HEK293 (cell line): ENCODE measurements around the gene VTN.

ENCODE experiments used
- GLI4 ChIP-seq: fragments of 450-650 bp; formaldehyde crosslinking; IDR thresholded peaks from 2 replicates; pipeline ENCODE4 v1.5.1; 2016; ENCODE audit warnings: missing biosample characterization, missing genetic modification characterization
- SP2 ChIP-seq: fragments of 450-650 bp; formaldehyde crosslinking; IDR thresholded peaks from 2 replicates; pipeline ENCODE4 v1.5.1; 2016; ENCODE audit warnings: missing biosample characterization, missing genetic modification characterization
- ZNF121 ChIP-seq: fragments of 450-650 bp; formaldehyde crosslinking; IDR thresholded peaks from 2 replicates; pipeline ENCODE4 v1.5.1; 2016; ENCODE audit warnings: missing biosample characterization, missing genetic modification characterization
- ZNF138 ChIP-seq: fragments of 450-650 bp; formaldehyde crosslinking; IDR thresholded peaks from 2 replicates; pipeline ENCODE4 v1.5.1; 2016; ENCODE audit warnings: missing biosample characterization, missing genetic modification characterization, borderline replicate concordance
- ZNF2 ChIP-seq: fragments of 450-650 bp; formaldehyde crosslinking; IDR thresholded peaks from 2 replicates; pipeline ENCODE4 v1.5.1; 2016; ENCODE audit warnings: missing biosample characterization, missing genetic modification characterization
- ZNF521 ChIP-seq: fragments of 450-650 bp; formaldehyde crosslinking; IDR thresholded peaks from 2 replicates; pipeline ENCODE4 v1.5.1; 2017; ENCODE audit warnings: missing biosample characterization, mild to moderate bottlenecking, missing genetic modification characterization
- ZNF555 ChIP-seq: fragments of 450-650 bp; formaldehyde crosslinking; conservative IDR thresholded peaks from 2 replicates; pipeline ENCODE4 v1.5.1; 2017; ENCODE audit warnings: missing biosample characterization, mild to moderate bottlenecking, missing genetic modification characterization, inconsistent platforms
- ZNF658 ChIP-seq: fragments of 450-650 bp; formaldehyde crosslinking; IDR thresholded peaks from 2 replicates; pipeline ENCODE4; 2016; ENCODE audit warnings: missing biosample characterization, missing genetic modification characterization
- ZNF76 ChIP-seq: fragments of 450-650 bp; formaldehyde crosslinking; IDR thresholded peaks from 2 replicates; pipeline ENCODE4; 2016; ENCODE audit warnings: low read depth, missing biosample characterization, missing genetic modification characterization, borderline replicate concordance
- TF ChIP-seq, protein P1 (sequence below): fragments of 450-650 bp; formaldehyde crosslinking; IDR thresholded peaks from 2 replicates; pipeline ENCODE4 v1.5.1; 2016; ENCODE audit warnings: missing biosample characterization, missing genetic modification characterization
- TF ChIP-seq, protein P2 (sequence below): fragments of 450-650 bp; formaldehyde crosslinking; IDR thresholded peaks from 2 replicates; pipeline ENCODE4 v1.5.1; 2016; ENCODE audit warnings: missing biosample characterization, missing genetic modification characterization
- TF ChIP-seq, protein P3 (sequence below): fragments of 450-650 bp; formaldehyde crosslinking; IDR thresholded peaks from 2 replicates; pipeline ENCODE4 v1.5.1; 2016; ENCODE audit warnings: missing biosample characterization, missing genetic modification characterization
- TF ChIP-seq, protein P4 (sequence below): fragments of 450-650 bp; formaldehyde crosslinking; IDR thresholded peaks from 2 replicates; pipeline ENCODE4 v1.5.1; 2016; ENCODE audit warnings: missing biosample characterization, missing genetic modification characterization, low read depth

- TF ChIP-seq ZNF555 (tag by site-specific recombination), result no peak
- no peak for TF ChIP-seq ZNF521
- TF ChIP-seq ZNF138 (tag by site-specific recombination), result no peak
- TF ChIP-seq, protein P1, sequence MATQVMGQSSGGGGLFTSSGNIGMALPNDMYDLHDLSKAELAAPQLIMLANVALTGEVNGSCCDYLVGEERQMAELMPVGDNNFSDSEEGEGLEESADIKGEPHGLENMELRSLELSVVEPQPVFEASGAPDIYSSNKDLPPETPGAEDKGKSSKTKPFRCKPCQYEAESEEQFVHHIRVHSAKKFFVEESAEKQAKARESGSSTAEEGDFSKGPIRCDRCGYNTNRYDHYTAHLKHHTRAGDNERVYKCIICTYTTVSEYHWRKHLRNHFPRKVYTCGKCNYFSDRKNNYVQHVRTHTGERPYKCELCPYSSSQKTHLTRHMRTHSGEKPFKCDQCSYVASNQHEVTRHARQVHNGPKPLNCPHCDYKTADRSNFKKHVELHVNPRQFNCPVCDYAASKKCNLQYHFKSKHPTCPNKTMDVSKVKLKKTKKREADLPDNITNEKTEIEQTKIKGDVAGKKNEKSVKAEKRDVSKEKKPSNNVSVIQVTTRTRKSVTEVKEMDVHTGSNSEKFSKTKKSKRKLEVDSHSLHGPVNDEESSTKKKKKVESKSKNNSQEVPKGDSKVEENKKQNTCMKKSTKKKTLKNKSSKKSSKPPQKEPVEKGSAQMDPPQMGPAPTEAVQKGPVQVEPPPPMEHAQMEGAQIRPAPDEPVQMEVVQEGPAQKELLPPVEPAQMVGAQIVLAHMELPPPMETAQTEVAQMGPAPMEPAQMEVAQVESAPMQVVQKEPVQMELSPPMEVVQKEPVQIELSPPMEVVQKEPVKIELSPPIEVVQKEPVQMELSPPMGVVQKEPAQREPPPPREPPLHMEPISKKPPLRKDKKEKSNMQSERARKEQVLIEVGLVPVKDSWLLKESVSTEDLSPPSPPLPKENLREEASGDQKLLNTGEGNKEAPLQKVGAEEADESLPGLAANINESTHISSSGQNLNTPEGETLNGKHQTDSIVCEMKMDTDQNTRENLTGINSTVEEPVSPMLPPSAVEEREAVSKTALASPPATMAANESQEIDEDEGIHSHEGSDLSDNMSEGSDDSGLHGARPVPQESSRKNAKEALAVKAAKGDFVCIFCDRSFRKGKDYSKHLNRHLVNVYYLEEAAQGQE, result no peak
- no peak for TF ChIP-seq ZNF658
- TF ChIP-seq ZNF76, result no peak
- no peak for TF ChIP-seq ZNF121
- TF ChIP-seq, protein P2, sequence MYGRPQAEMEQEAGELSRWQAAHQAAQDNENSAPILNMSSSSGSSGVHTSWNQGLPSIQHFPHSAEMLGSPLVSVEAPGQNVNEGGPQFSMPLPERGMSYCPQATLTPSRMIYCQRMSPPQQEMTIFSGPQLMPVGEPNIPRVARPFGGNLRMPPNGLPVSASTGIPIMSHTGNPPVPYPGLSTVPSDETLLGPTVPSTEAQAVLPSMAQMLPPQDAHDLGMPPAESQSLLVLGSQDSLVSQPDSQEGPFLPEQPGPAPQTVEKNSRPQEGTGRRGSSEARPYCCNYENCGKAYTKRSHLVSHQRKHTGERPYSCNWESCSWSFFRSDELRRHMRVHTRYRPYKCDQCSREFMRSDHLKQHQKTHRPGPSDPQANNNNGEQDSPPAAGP (tag by site-specific recombination), result no peak
- TF ChIP-seq ZNF2 (tag by site-specific recombination), result peak; percentile 87
- TF ChIP-seq, protein P3, sequence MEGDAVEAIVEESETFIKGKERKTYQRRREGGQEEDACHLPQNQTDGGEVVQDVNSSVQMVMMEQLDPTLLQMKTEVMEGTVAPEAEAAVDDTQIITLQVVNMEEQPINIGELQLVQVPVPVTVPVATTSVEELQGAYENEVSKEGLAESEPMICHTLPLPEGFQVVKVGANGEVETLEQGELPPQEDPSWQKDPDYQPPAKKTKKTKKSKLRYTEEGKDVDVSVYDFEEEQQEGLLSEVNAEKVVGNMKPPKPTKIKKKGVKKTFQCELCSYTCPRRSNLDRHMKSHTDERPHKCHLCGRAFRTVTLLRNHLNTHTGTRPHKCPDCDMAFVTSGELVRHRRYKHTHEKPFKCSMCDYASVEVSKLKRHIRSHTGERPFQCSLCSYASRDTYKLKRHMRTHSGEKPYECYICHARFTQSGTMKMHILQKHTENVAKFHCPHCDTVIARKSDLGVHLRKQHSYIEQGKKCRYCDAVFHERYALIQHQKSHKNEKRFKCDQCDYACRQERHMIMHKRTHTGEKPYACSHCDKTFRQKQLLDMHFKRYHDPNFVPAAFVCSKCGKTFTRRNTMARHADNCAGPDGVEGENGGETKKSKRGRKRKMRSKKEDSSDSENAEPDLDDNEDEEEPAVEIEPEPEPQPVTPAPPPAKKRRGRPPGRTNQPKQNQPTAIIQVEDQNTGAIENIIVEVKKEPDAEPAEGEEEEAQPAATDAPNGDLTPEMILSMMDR, result no peak
- TF ChIP-seq SP2 (tag by site-specific recombination), result no peak
- TF ChIP-seq, protein P4, sequence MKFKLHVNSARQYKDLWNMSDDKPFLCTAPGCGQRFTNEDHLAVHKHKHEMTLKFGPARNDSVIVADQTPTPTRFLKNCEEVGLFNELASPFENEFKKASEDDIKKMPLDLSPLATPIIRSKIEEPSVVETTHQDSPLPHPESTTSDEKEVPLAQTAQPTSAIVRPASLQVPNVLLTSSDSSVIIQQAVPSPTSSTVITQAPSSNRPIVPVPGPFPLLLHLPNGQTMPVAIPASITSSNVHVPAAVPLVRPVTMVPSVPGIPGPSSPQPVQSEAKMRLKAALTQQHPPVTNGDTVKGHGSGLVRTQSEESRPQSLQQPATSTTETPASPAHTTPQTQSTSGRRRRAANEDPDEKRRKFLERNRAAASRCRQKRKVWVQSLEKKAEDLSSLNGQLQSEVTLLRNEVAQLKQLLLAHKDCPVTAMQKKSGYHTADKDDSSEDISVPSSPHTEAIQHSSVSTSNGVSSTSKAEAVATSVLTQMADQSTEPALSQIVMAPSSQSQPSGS, result no peak
- no peak for TF ChIP-seq GLI4 (tag by site-specific recombination)
Measured at GRCh38 chr17:28346746-28347246, 23.3 kb downstream of the VTN start.
